HG03039 (cell line): ENCODE results near the gene SLC8A2.

Source experiments
- ATAC-seq: cut with Tn5 transposase; IDR thresholded peaks from one replicate; pipeline ENCODE4 v1.9.1; 2021; ENCODE audit warnings: mild to moderate bottlenecking, moderate library complexity; ENCODE audit not compliant: unreplicated experiment

Gene SLC8A2

GRCh38 chr19:47433121-47433520, 38.6 kb downstream of the SLC8A2 start:
- no peak for ATAC-seq

GRCh38 chr19:47432499-47432898, 39.2 kb downstream of the SLC8A2 start:
- no peak for ATAC-seq

GRCh38 chr19:47432091-47432490, 39.6 kb downstream of the SLC8A2 start:
- ATAC-seq = no peak

- no peak for ATAC-seq
Observed at GRCh38 chr19:47430041-47430802, 41.5 kb downstream of the SLC8A2 start.

GRCh38 chr19:47429140-47429793, 42.4 kb downstream of the SLC8A2 start:
- no peak for ATAC-seq

- ATAC-seq = no peak
Observed at GRCh38 chr19:47428177-47428894, 43.4 kb downstream of the SLC8A2 start.

GRCh38 chr19:47427241-47428176, 44.2 kb downstream of the SLC8A2 start:
- no peak for ATAC-seq

- no peak for ATAC-seq
Observed at GRCh38 chr19:47423203-47423882, 48.4 kb downstream of the SLC8A2 start.

GRCh38 chr19:47422417-47423163, 49.1 kb downstream of the SLC8A2 start:
- ATAC-seq = no peak

GRCh38 chr19:47421844-47422395, 49.8 kb downstream of the SLC8A2 start:
- no peak for ATAC-seq

GRCh38 chr19:47421244-47421786, 50.4 kb downstream of the SLC8A2 start:
- ATAC-seq = no peak

- no peak for ATAC-seq
Observed at GRCh38 chr19:47419789-47420188, 51.9 kb downstream of the SLC8A2 start.

GRCh38 chr19:47419030-47419783, 52.5 kb downstream of the SLC8A2 start, which contains the start of gene MEIS3:
Gene MEIS3, minus strand, starts transcription at chr19:47419527. Its CDS starts 446 bp downstream, at chr19:47419081.
- no peak for ATAC-seq

GRCh38 chr19:47418692-47419029, 53.0 kb downstream of the SLC8A2 start:
- no peak for ATAC-seq

GRCh38 chr19:47417746-47418691, 53.7 kb downstream of the SLC8A2 start:
- no peak for ATAC-seq

GRCh38 chr19:47417107-47417745, 54.5 kb downstream of the SLC8A2 start:
- ATAC-seq = no peak

GRCh38 chr19:47416643-47416985, 55.1 kb downstream of the SLC8A2 start:
- ATAC-seq = no peak
